Measurements from ENCODE around the gene RAB17.

- TF ChIP-seq CTCF (IDR thresholded peaks at IDR 0.05; ENCODE audit: borderline replicate concordance, extremely low read depth, low read length, poor library complexity, severe bottlenecking), result no peak
- no peak for TF ChIP-seq EZH2 (IDR thresholded peaks at IDR 0.05; ENCODE audit: borderline replicate concordance, low read depth, low read length, severe bottlenecking)
These were observed 39.4 kb downstream of the RAB17 start for GRCh38 chr2:237551071-237551574.

Measured in DND-41 (cell line).